GM12878 (cell line): ENCODE data around the gene EDA2R.

Source experiments
- BRCA1 ChIP-seq: IDR thresholded peaks from 2 replicates; pipeline ENCODE4 v1.6.1; 2011; ENCODE audit warnings: low read depth, low read length, improper control_type of control experiment
- CTCF ChIP-seq, 3 experiments: IDR thresholded peaks in 2 of 3; conservative IDR thresholded peaks in 1 of 3; 2 replicates each; pipeline ENCODE4 v1.5.1; 2011; ENCODE audit warnings: low read depth in 3 of 3, low read length in 3 of 3, mild to moderate bottlenecking in 3 of 3, control low read depth in 2 of 3, moderate library complexity in 2 of 3, inconsistent platforms in 1 of 3, mixed read lengths in 1 of 3; ENCODE audit not compliant: control insufficient read depth in 2 of 3, insufficient read depth in 1 of 3; ENCODE audit errors: extremely low read depth in 1 of 3
- GATAD2B ChIP-seq: fragments of 450-650 bp; conservative IDR thresholded peaks from 2 replicates; pipeline ENCODE4 v1.6.1; 2017; ENCODE audit warnings: low read depth, mild to moderate bottlenecking, moderate library complexity
- POLR2A ChIP-seq: IDR thresholded peaks from 2 replicates; pipeline ENCODE4 v1.6.1; 2011; ENCODE audit warnings: low read depth, mild to moderate bottlenecking, low read length
- TF ChIP-seq, protein P1 (sequence below): fragments of 450-650 bp; IDR thresholded peaks from 2 replicates; pipeline ENCODE4 v1.6.1; 2018; ENCODE audit warnings: borderline replicate concordance, mild to moderate bottlenecking; ENCODE audit not compliant: partially characterized antibody

GRCh38 chrX:66684196-66684595 is 45.3 kb upstream of the EDA2R start:
- no peak for TF ChIP-seq BRCA1
- no peak for TF ChIP-seq CTCF (IDR thresholded peaks at IDR 0.05 in 2 of 3, conservative IDR thresholded peaks at IDR 0.05 in 1 of 3; ENCODE audit: control insufficient read depth in 2 of 3, extremely low read depth in 1 of 3, insufficient read depth in 1 of 3, low read depth in 3 of 3, low read length in 3 of 3)
- TF ChIP-seq GATAD2B: no peak
- no peak for TF ChIP-seq POLR2A
- TF ChIP-seq, protein P1, sequence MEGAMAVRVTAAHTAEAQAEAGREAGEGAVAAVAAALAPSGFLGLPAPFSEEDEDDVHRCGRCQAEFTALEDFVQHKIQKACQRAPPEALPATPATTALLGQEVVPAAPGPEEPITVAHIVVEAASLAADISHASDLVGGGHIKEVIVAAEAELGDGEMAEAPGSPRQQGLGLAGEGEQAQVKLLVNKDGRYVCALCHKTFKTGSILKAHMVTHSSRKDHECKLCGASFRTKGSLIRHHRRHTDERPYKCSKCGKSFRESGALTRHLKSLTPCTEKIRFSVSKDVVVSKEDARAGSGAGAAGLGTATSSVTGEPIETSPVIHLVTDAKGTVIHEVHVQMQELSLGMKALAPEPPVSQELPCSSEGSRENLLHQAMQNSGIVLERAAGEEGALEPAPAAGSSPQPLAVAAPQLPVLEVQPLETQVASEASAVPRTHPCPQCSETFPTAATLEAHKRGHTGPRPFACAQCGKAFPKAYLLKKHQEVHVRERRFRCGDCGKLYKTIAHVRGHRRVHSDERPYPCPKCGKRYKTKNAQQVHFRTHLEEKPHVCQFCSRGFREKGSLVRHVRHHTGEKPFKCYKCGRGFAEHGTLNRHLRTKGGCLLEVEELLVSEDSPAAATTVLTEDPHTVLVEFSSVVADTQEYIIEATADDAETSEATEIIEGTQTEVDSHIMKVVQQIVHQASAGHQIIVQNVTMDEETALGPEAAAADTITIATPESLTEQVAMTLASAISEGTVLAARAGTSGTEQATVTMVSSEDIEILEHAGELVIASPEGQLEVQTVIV: no peak
